ENCODE results near the gene ZNF462. TPM values are rescaled to one million over a fixed set of nuclear protein-coding genes. Genes with fewer than 3 reads are reported as not detected.

The ZNF462 gene
- total RNA-seq, 1 donor from 2014 or later = 98.3 TPM

DNA sequence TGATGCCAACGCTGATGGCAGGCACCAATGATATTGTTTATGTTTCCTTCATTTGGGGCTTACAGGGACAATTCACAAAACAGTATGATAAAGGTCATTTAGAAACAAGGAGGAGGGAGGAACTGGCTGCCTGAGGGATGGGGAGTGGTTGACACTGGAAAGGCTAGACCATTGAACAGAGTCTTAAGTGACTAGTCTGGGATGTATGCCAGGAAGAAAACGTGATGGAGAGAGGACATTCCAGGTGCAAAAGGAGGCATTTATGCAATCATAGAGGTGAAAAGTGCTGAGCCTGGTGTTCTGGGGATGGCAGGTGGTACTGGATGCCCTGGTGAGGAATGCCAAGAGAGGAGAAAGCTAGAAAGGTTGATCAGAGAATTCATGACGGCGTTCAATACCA is 153.4 kb downstream of the ZNF462 start:
- TF ChIP-seq, protein P1, sequence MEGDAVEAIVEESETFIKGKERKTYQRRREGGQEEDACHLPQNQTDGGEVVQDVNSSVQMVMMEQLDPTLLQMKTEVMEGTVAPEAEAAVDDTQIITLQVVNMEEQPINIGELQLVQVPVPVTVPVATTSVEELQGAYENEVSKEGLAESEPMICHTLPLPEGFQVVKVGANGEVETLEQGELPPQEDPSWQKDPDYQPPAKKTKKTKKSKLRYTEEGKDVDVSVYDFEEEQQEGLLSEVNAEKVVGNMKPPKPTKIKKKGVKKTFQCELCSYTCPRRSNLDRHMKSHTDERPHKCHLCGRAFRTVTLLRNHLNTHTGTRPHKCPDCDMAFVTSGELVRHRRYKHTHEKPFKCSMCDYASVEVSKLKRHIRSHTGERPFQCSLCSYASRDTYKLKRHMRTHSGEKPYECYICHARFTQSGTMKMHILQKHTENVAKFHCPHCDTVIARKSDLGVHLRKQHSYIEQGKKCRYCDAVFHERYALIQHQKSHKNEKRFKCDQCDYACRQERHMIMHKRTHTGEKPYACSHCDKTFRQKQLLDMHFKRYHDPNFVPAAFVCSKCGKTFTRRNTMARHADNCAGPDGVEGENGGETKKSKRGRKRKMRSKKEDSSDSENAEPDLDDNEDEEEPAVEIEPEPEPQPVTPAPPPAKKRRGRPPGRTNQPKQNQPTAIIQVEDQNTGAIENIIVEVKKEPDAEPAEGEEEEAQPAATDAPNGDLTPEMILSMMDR (IDR thresholded peaks at IDR 0.05; ENCODE audit: unreplicated experiment) = no peak
- no peak overlapping the region for H3K4me3 Mint-ChIP-seq (ENCODE audit: unreplicated experiment)
- no peaks in the 10 kb centered on the region for H3K9me3 Mint-ChIP-seq (ENCODE audit: unreplicated experiment)
- H3K27ac Mint-ChIP-seq (ENCODE audit: unreplicated experiment) = peak overlapping the region; percentile 55
- DNase-seq (ENCODE audit: low spot score) = no peak
- peaks cover 5% of the 10 kb centered on the region for H3K36me3 Mint-ChIP-seq (ENCODE audit: low read depth, unreplicated experiment)
- peaks cover 3% of the 10 kb centered on the region for H3K27me3 Mint-ChIP-seq (ENCODE audit: unreplicated experiment)
- H3K4me1 Mint-ChIP-seq (ENCODE audit: unreplicated experiment) = peaks cover 19% of the 10 kb centered on the region

DNA sequence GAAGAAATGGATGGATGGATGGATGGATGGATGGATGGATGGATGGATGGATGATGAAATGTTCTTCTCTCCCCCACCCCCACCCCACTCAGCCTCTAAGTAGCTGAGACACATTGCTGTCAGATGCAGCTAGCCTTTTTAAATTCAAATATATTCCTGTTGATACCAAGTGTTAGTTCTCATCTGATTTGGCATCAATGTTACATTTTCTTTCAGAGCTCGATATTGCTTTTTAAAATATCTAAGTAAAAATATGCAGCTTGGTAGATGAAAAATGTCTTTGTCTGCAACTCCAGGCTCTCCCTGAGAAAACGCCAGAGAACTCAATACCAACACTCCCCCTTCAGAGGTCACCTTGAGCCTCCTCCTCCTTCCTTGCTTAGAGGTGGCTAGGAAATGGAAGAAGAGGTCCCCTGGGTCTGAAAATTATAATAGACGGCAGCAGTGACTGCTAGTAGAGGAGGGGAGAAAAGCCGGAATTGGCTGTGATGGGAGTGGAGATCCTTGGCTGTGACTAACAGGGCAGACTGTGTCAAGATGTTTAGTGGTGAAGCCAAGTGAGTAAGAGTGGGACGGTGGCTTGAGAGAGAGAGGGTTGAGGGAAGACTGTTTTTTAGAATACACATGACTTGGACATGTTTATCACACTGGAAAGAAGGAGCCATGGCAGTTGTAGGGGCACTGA is 156.0 kb downstream of the ZNF462 start:
- peaks cover 3% of the 10 kb centered on the region for H3K27me3 Mint-ChIP-seq (ENCODE audit: unreplicated experiment)
- H3K36me3 Mint-ChIP-seq (ENCODE audit: low read depth, unreplicated experiment) = peaks cover 5% of the 10 kb centered on the region
- H3K4me3 Mint-ChIP-seq (ENCODE audit: unreplicated experiment) = no peak overlapping the region
- TF ChIP-seq, protein P1 (IDR thresholded peaks at IDR 0.05; ENCODE audit: unreplicated experiment) = no peak
- H3K4me1 Mint-ChIP-seq (ENCODE audit: unreplicated experiment) = peaks cover 25% of the 10 kb centered on the region
- no peak for DNase-seq (ENCODE audit: low spot score)
- no peaks in the 10 kb centered on the region for H3K9me3 Mint-ChIP-seq (ENCODE audit: unreplicated experiment)
- H3K27ac Mint-ChIP-seq (ENCODE audit: unreplicated experiment) = no peak overlapping the region

DNA sequence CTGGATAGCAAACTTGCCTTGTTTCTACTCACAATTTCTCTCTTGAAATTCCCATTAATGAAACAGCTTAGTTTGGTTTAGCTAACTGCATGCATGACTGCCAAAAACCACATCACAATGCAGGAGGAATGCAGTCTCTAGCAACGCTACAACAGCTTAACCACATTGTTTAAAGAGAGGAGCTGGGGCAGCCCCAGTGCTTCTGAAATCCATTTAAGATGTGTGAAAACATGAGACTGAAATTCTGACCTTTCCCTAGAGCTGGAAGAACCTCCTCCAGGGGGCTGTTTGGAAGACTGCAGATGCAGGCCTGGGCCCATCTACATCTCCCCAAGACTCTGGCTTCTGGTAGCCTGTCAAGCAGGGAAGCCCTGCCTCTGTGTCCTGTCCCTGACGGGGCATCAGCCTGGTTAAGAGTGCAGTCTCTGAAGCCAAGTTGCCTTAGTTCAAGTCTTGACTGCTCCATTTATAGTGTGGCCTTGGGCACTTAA is 157.1 kb downstream of the ZNF462 start:
- Mint-ChIP-seq H3K36me3 (ENCODE audit: low read depth, unreplicated experiment) (peaks cover 5% of the 10 kb centered on the region), H3K4me3 (ENCODE audit: unreplicated experiment) (no peak overlapping the region), H3K4me1 (ENCODE audit: unreplicated experiment) (peaks cover 30% of the 10 kb centered on the region), H3K9me3 (ENCODE audit: unreplicated experiment) (no peaks in the 10 kb centered on the region), H3K27me3 (ENCODE audit: unreplicated experiment) (peaks cover 3% of the 10 kb centered on the region), H3K27ac (ENCODE audit: unreplicated experiment) (no peak overlapping the region)
- DNase-seq (ENCODE audit: low spot score) = no peak
- TF ChIP-seq, protein P1 (IDR thresholded peaks at IDR 0.05; ENCODE audit: unreplicated experiment) = no peak

DNA sequence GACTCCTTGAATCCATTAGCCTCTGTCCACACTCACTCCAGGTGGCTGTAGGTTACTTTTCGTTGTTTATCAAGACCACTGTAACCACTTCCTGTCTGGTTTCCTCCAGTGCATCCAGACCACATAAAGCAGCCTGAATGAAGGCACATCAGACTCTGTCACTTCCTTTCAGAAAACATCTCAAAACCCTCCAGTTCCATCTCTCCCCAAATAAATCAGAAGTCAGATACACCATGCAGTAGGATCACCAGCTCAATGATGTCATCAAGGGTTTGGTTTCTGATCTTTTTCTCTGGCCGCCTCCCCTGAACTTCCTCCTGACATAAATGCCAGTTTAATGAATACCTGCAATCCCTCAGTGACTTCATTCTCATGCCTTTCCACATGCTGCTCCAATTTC is 161.2 kb downstream of the ZNF462 start:
- TF ChIP-seq, protein P1 (IDR thresholded peaks at IDR 0.05; ENCODE audit: unreplicated experiment) = no peak
- peak overlapping the region; percentile 5 for H3K27ac Mint-ChIP-seq (ENCODE audit: unreplicated experiment)
- no peak overlapping the region for H3K4me3 Mint-ChIP-seq (ENCODE audit: unreplicated experiment)
- peaks cover 15% of the 10 kb centered on the region for H3K4me1 Mint-ChIP-seq (ENCODE audit: unreplicated experiment)
- H3K27me3 Mint-ChIP-seq (ENCODE audit: unreplicated experiment) = peaks cover 3% of the 10 kb centered on the region
- H3K9me3 Mint-ChIP-seq (ENCODE audit: unreplicated experiment) = no peaks in the 10 kb centered on the region
- DNase-seq (ENCODE audit: low spot score) = no peak
- no peaks in the 10 kb centered on the region for H3K36me3 Mint-ChIP-seq (ENCODE audit: low read depth, unreplicated experiment)

DNA sequence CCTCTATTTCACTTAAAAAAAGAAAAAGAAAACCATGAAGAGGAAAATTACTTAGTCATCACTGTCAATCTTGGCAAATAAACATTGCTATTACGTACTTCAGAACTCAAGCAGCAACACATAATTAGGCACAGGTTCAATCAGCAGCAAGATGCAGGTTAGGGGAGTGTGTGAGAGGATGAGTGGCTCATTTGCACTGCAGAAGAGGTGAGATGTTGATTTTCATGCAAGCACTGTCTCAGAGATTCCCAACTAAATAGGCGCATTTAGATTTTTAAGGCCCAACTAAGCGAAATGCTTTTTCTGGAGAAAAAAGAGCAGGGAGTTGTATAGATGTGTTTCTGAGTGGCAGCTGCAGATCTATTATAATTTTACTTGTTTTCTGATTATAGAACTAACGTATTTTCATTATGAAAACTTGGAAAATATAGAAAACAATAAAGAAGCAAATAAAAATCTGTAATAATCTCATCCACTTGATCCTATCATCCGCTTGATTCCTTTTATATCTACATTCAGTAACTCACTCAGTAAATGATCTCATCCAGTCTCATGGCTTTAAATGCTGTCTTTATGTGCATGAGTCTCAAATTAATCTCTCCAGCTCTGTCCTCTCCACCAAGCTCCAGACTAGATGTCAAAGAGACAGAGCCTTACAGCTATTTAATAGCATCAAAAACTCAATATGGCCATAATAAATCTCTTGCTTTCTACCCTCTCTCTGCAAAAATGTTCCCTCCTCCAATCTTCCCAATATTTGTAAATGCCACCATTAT is 162.5 kb downstream of the ZNF462 start:
- no peak overlapping the region for H3K4me3 Mint-ChIP-seq (ENCODE audit: unreplicated experiment)
- H3K27me3 Mint-ChIP-seq (ENCODE audit: unreplicated experiment) = no peaks in the 10 kb centered on the region
- DNase-seq (ENCODE audit: low spot score) = no peak
- H3K9me3 Mint-ChIP-seq (ENCODE audit: unreplicated experiment) = no peaks in the 10 kb centered on the region
- no peaks in the 10 kb centered on the region for H3K36me3 Mint-ChIP-seq (ENCODE audit: low read depth, unreplicated experiment)
- no peak overlapping the region for H3K27ac Mint-ChIP-seq (ENCODE audit: unreplicated experiment)
- peaks cover 12% of the 10 kb centered on the region for H3K4me1 Mint-ChIP-seq (ENCODE audit: unreplicated experiment)
- TF ChIP-seq, protein P1 (IDR thresholded peaks at IDR 0.05; ENCODE audit: unreplicated experiment) = no peak

Data from endothelial cell (in vitro differentiated cells).